Panc1 (cell line): ENCODE measurements around the gene GNAO1. TPM values are rescaled to one million over a fixed set of nuclear protein-coding genes. Genes with fewer than 3 reads are reported as not detected.
A peak's percentile ranks its signal among the peaks of the same experiment; 100 is the strongest.

Experiments
- ATAC-seq: fragments of 200-7000 bp; cut with Tn5 transposase; 2 replicates; pipeline ENCODE4 v1.9.1; 2020; ENCODE audit warnings: mild to moderate bottlenecking, moderate library complexity
- BruUV-seq: library from RNA; stranded (reverse); fragments of 400-500 nt; replicated peaks from 2 replicates; lab custom pipeline; 2021; lab: Mats Ljungman, UMichigan
- CTCF ChIA-PET: fragments of 300-600 bp; sonication (Branson Sonifier 250); formaldehyde crosslinking; loops from one replicate; lab custom pipeline; 2022; ENCODE audit warnings: antibody characterized with exemption; lab: Charles Lee
- POLR2A ChIA-PET: fragments of 300-600 bp; sonication (Branson Sonifier 250); formaldehyde crosslinking; loops from one replicate; lab custom pipeline; 2022; ENCODE audit warnings: antibody characterized with exemption; lab: Charles Lee
- DNase-seq: peaks from one replicate; pipeline ENCODE4 v3.0.0-alpha.2; 2010; ENCODE audit warnings: low read depth, low spot score
- H3K27ac ChIP-seq: 2 replicates; pipeline ENCODE4 v1.5.1; 2011; ENCODE audit warnings: mild to moderate bottlenecking, low read length, inconsistent platforms
- H3K27me3 ChIP-seq: fragments of 200-500 bp; sonication (Bioruptor generic); 2 replicates; pipeline ENCODE4 v1.6.0; 2014; ENCODE audit warnings: low read length, inconsistent platforms; ENCODE audit not compliant: control insufficient read depth, insufficient read depth
- H3K36me3 ChIP-seq: fragments of 200-500 bp; sonication (Bioruptor generic); 2 replicates; pipeline ENCODE4 v1.5.1; 2014; ENCODE audit warnings: inconsistent platforms, mild to moderate bottlenecking, low read length, moderate library complexity; ENCODE audit not compliant: control insufficient read depth, insufficient read depth
- H3K4me1 ChIP-seq: 2 replicates; pipeline ENCODE4 v1.5.1; 2011; ENCODE audit warnings: inconsistent platforms, mild to moderate bottlenecking, low read length, moderate library complexity; ENCODE audit not compliant: control insufficient read depth, insufficient read depth
- H3K4me3 ChIP-seq, 2 experiments: 2 replicates each; pipeline ENCODE4 v1.5.1; 2011 to 2012; ENCODE audit warnings: low read depth in 2 of 2, low read length in 2 of 2, mild to moderate bottlenecking in 2 of 2, inconsistent platforms in 1 of 2, moderate library complexity in 1 of 2
- H3K9me3 ChIP-seq: fragments of 200-500 bp; sonication (Bioruptor generic); 2 replicates; pipeline ENCODE4 v1.5.1; 2014; ENCODE audit warnings: low read depth, mild to moderate bottlenecking, inconsistent platforms, low read length, moderate library complexity; ENCODE audit not compliant: control insufficient read depth, insufficient read depth
- CTCF ChIP-seq: fragments of 450-650 bp; IDR thresholded peaks from 2 replicates; pipeline ENCODE4 v1.5.1; 2017; ENCODE audit warnings: mild to moderate bottlenecking
- POLR2AphosphoS5 ChIP-seq: IDR thresholded peaks from 2 replicates; pipeline ENCODE4 v1.6.1; 2012; ENCODE audit warnings: mild to moderate bottlenecking, low read depth, low read length, moderate library complexity
- SIN3A ChIP-seq: IDR thresholded peaks from 2 replicates; pipeline ENCODE4 v1.6.1; 2012; ENCODE audit warnings: low read depth, mild to moderate bottlenecking, low read length, moderate library complexity, borderline replicate concordance; ENCODE audit not compliant: insufficient read depth
- TCF7L2 ChIP-seq: IDR thresholded peaks from 2 replicates; pipeline ENCODE4 v1.6.1; 2011; ENCODE audit warnings: mild to moderate bottlenecking, low read depth, low read length, inconsistent platforms
- in situ Hi-C: cut with HindIII; loops from 2 replicates; pipeline ENCODE4 v1.10.0; 2016; ENCODE audit warnings: low sequenced_read_pairs, low pct_unique_long_range_greater_than_20kb
- intact Hi-C: fragments of 100-400 bp; cut with micrococcal nuclease; formaldehyde crosslinking; loops from one replicate; pipeline ENCODE4 v1.10.0; 2022; ENCODE audit not compliant: unreplicated experiment
- total RNA-seq: library from RNA; stranded (reverse); gene quantifications from one replicate; pipeline ENCODE4 v1.2.1, GENCODE V29; 2021; ENCODE audit not compliant: unreplicated experiment
- TF ChIP-seq, protein P1 (sequence below), 2 experiments: IDR thresholded peaks; 2 replicates each; pipeline ENCODE4 v1.6.1; 2011 to 2012; ENCODE audit warnings: low read depth in 2 of 2, control low read depth in 1 of 2, low read length in 1 of 2, mild to moderate bottlenecking in 1 of 2, moderate library complexity in 1 of 2; ENCODE audit not compliant: insufficient read depth in 1 of 2

GNAO1 gene
- total RNA-seq, 1 experiment from 2014 or later, result 33.4 TPM

GRCh38 chr16:56255904-56256303 lies 64.6 kb downstream of the GNAO1 start:
- H3K9me3 ChIP-seq, result no peaks in the 10 kb centered on the region
- DNase-seq, result no peak
- no peaks in the 10 kb centered on the region for H3K27me3 ChIP-seq
- ChIA-PET CTCF (no interaction called here), POLR2A (no interaction called here)
- in situ Hi-C loops (no loop called here), intact Hi-C loops (no loop called here)
- no peak overlapping the region for H3K27ac ChIP-seq
- no peaks in the 10 kb centered on the region for H3K36me3 ChIP-seq
- ATAC-seq, result no peak
- BruUV-seq, result no TSS peak
- H3K4me3 ChIP-seq, result no peak overlapping the region
- H3K4me1 ChIP-seq, result no peaks in the 10 kb centered on the region; the same call in 1 of the 2 replicates
- TF ChIP-seq POLR2AphosphoS5 (no peak), SIN3A (no peak), TCF7L2 (no peak), CTCF (no peak)
- TF ChIP-seq, protein P1, sequence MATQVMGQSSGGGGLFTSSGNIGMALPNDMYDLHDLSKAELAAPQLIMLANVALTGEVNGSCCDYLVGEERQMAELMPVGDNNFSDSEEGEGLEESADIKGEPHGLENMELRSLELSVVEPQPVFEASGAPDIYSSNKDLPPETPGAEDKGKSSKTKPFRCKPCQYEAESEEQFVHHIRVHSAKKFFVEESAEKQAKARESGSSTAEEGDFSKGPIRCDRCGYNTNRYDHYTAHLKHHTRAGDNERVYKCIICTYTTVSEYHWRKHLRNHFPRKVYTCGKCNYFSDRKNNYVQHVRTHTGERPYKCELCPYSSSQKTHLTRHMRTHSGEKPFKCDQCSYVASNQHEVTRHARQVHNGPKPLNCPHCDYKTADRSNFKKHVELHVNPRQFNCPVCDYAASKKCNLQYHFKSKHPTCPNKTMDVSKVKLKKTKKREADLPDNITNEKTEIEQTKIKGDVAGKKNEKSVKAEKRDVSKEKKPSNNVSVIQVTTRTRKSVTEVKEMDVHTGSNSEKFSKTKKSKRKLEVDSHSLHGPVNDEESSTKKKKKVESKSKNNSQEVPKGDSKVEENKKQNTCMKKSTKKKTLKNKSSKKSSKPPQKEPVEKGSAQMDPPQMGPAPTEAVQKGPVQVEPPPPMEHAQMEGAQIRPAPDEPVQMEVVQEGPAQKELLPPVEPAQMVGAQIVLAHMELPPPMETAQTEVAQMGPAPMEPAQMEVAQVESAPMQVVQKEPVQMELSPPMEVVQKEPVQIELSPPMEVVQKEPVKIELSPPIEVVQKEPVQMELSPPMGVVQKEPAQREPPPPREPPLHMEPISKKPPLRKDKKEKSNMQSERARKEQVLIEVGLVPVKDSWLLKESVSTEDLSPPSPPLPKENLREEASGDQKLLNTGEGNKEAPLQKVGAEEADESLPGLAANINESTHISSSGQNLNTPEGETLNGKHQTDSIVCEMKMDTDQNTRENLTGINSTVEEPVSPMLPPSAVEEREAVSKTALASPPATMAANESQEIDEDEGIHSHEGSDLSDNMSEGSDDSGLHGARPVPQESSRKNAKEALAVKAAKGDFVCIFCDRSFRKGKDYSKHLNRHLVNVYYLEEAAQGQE (IDR thresholded peaks at IDR 0.05; ENCODE audit: insufficient read depth in 1 of 2, low read depth in 2 of 2, low read length in 1 of 2), result no peak

DNA sequence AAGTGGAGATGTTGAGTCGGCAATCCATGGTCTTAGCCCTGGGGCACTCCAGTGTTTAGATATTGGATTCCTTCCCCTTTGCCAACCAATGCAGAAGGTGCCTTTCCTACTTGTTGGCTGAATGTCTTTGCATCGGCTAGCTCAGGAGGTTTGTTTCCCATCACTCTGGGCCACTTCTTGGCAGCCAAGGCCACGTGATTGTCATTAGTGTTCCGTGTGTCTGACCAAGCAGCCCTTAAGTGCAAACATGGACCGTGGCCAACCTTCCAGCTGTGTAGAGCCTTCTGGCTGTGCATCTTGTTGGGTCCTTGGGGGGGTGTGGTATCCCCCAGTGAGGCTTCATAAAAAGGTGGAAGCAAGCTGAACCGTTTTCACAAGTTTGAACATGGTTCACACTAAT lies 66.0 kb downstream of the GNAO1 start:
- BruUV-seq, result TSS peak; percentile 52
- intact Hi-C loops, result no loop called here
- POLR2A ChIA-PET, result no interaction called here
- Histone ChIP-seq H3K27me3 (no peaks in the 10 kb centered on the region), H3K4me1 (no peaks in the 10 kb centered on the region; the same call in 1 of the 2 replicates), H3K27ac (no peak overlapping the region), H3K36me3 (no peaks in the 10 kb centered on the region), H3K4me3 (no peak overlapping the region), H3K9me3 (no peaks in the 10 kb centered on the region)
- TF ChIP-seq, protein P1 (IDR thresholded peaks at IDR 0.05; ENCODE audit: insufficient read depth in 1 of 2, low read depth in 2 of 2, low read length in 1 of 2), result no peak
- no peak for TF ChIP-seq TCF7L2
- TF ChIP-seq POLR2AphosphoS5, result no peak
- no peak for TF ChIP-seq SIN3A
- TF ChIP-seq CTCF, result no peak
- DNase-seq, result no peak
- ATAC-seq, result no peak
- CTCF ChIA-PET, result no interaction called here
- in situ Hi-C loops, result no loop called here
